Loucy (cell line): ENCODE data around the gene TRPM2.

Experiments
- CTCF ChIP-seq: fragments of 200-600 bp; sonication (generic); conservative IDR thresholded peaks from 2 replicates; pipeline ENCODE4 v1.5.1; 2014; ENCODE audit warnings: mild to moderate bottlenecking, antibody characterized with exemption, low read length
- EZH2phosphoT487 ChIP-seq: fragments of 200-600 bp; IDR thresholded peaks from 2 replicates; pipeline ENCODE4 v1.6.1; 2018; ENCODE audit warnings: antibody characterized with exemption, mild to moderate bottlenecking, moderate library complexity, borderline replicate concordance

- TF ChIP-seq CTCF: no peak
- no peak for TF ChIP-seq EZH2phosphoT487
These were observed 76.5 kb downstream of the TRPM2 start for GRCh38 chr21:44429894-44430293.
